ENCODE data around the gene CLCN1. TPM values are rescaled to one million over a fixed set of nuclear protein-coding genes. Genes with fewer than 3 reads are reported as not detected.

Gene CLCN1
- total and polyA plus RNA-seq, 10 of the 15 experiments (the other 5 are each of a cell fraction or from before 2014, with no cell fraction given) = 0.30 TPM; not detected in 9

Small RNA genes within 50 kb of the gene (microRNA-seq; reads per million reads assigned to microRNA genes)
- not detected for gene MIR6892

Small RNA genes within 50 kb of the gene (small RNA-seq; reads per million reads assigned to genes)
- gene MIR6892 (0.12 reads per million), gene RN7SL481P (not detected), gene RN7SL535P (not detected)

Other genes with a start within 250 kb of the CLCN1 start
Only the 7 nearest of the 11 such genes appear.
- not detected in 2 replicates for gene TAS2R40, start 94.1 kb upstream of the CLCN1 start, total RNA-seq (2014; rRNA removed)
- not detected in 2 replicates for gene TAS2R40, start 94.1 kb upstream of the CLCN1 start, total RNA-seq (2014; rRNA removed; fragmentation: Illumina TruSeq; extraction: Trizol)
- not detected in 2 replicates for gene TAS2R40, start 94.1 kb upstream of the CLCN1 start, total RNA-seq (2021)
- not detected in 2 replicates for gene TAS2R40, start 94.1 kb upstream of the CLCN1 start, polyA plus RNA-seq (2011; rRNA removed)
- not detected in 2 replicates for gene TAS2R40, start 94.1 kb upstream of the CLCN1 start, polyA plus RNA-seq (2014; fragmentation: Illumina TruSeq; extraction: Trizol)
- not detected for gene TAS2R40, start 94.1 kb upstream of the CLCN1 start, polyA plus RNA-seq (2014; fragmentation: Nextera tagmentation; extraction: Ambion mirVana)
- gene TAS2R40, start 94.1 kb upstream of the CLCN1 start, polyA plus RNA-seq (2014; rRNA removed) = not detected in 2 replicates
- gene TAS2R40, start 94.1 kb upstream of the CLCN1 start, polyA plus RNA-seq (2016; fragmentation: Nextera tagmentation; extraction: Ambion mirVana) = not detected
- 116 and 122 TPM in 2 replicates for gene GSTK1, start 52.7 kb upstream of the CLCN1 start, total RNA-seq (2014; rRNA removed)
- 76.2 and 78.8 TPM in 2 replicates for gene GSTK1, start 52.7 kb upstream of the CLCN1 start, total RNA-seq (2014; rRNA removed; fragmentation: Illumina TruSeq; extraction: Trizol)
- gene GSTK1, start 52.7 kb upstream of the CLCN1 start, total RNA-seq (2021) = 80.7 and 80.9 TPM in 2 replicates
- 80.2 and 104 TPM in 2 replicates for gene GSTK1, start 52.7 kb upstream of the CLCN1 start, polyA plus RNA-seq (2011; rRNA removed)
- gene GSTK1, start 52.7 kb upstream of the CLCN1 start, polyA plus RNA-seq (2014; fragmentation: Illumina TruSeq; extraction: Trizol) = 96.8 and 136 TPM in 2 replicates
- gene GSTK1, start 52.7 kb upstream of the CLCN1 start, polyA plus RNA-seq (2014; fragmentation: Nextera tagmentation; extraction: Ambion mirVana) = 100 to 1,000 TPM; 143 to 166 TPM
- 154 and 159 TPM in 2 replicates for gene GSTK1, start 52.7 kb upstream of the CLCN1 start, polyA plus RNA-seq (2014; rRNA removed)
- gene GSTK1, start 52.7 kb upstream of the CLCN1 start, polyA plus RNA-seq (2016; fragmentation: Nextera tagmentation; extraction: Ambion mirVana) = 100 to 1,000 TPM; 122 to 132 TPM
- not detected in 2 replicates for gene TMEM139, start 31.2 kb upstream of the CLCN1 start, total RNA-seq (2014; rRNA removed)
- 0.31 TPM in 1 of 2 replicates, not detected in the other for gene TMEM139, start 31.2 kb upstream of the CLCN1 start, total RNA-seq (2014; rRNA removed; fragmentation: Illumina TruSeq; extraction: Trizol)
- not detected in 2 replicates for gene TMEM139, start 31.2 kb upstream of the CLCN1 start, total RNA-seq (2021)
- not detected in 2 replicates for gene TMEM139, start 31.2 kb upstream of the CLCN1 start, polyA plus RNA-seq (2011; rRNA removed)
- gene TMEM139, start 31.2 kb upstream of the CLCN1 start, polyA plus RNA-seq (2014; fragmentation: Illumina TruSeq; extraction: Trizol) = not detected in 2 replicates
- gene TMEM139, start 31.2 kb upstream of the CLCN1 start, polyA plus RNA-seq (2014; fragmentation: Nextera tagmentation; extraction: Ambion mirVana) = not detected
- not detected in 2 replicates for gene TMEM139, start 31.2 kb upstream of the CLCN1 start, polyA plus RNA-seq (2014; rRNA removed)
- gene TMEM139, start 31.2 kb upstream of the CLCN1 start, polyA plus RNA-seq (2016; fragmentation: Nextera tagmentation; extraction: Ambion mirVana) = not detected
- 20.2 and 20.9 TPM in 2 replicates for gene CASP2, start 27.8 kb upstream of the CLCN1 start, total RNA-seq (2014; rRNA removed)
- 14.1 and 14.2 TPM in 2 replicates for gene CASP2, start 27.8 kb upstream of the CLCN1 start, total RNA-seq (2014; rRNA removed; fragmentation: Illumina TruSeq; extraction: Trizol)
- gene CASP2, start 27.8 kb upstream of the CLCN1 start, total RNA-seq (2021) = 56.1 and 60.4 TPM in 2 replicates
- 19.6 and 33.5 TPM in 2 replicates for gene CASP2, start 27.8 kb upstream of the CLCN1 start, polyA plus RNA-seq (2011; rRNA removed)
- gene CASP2, start 27.8 kb upstream of the CLCN1 start, polyA plus RNA-seq (2014; fragmentation: Illumina TruSeq; extraction: Trizol) = 35.9 and 36.1 TPM in 2 replicates
- gene CASP2, start 27.8 kb upstream of the CLCN1 start, polyA plus RNA-seq (2014; fragmentation: Nextera tagmentation; extraction: Ambion mirVana) = 10 to 100 TPM; 12.1 to 17.4 TPM
- 21.0 and 22.3 TPM in 2 replicates for gene CASP2, start 27.8 kb upstream of the CLCN1 start, polyA plus RNA-seq (2014; rRNA removed)
- 10 to 100 TPM; 30.1 to 34.1 TPM for gene CASP2, start 27.8 kb upstream of the CLCN1 start, polyA plus RNA-seq (2016; fragmentation: Nextera tagmentation; extraction: Ambion mirVana)
- not detected in 2 replicates for gene FAM131B, start 46.6 kb downstream of the CLCN1 start, total RNA-seq (2014; rRNA removed)
- not detected in 2 replicates for gene FAM131B, start 46.6 kb downstream of the CLCN1 start, total RNA-seq (2014; rRNA removed; fragmentation: Illumina TruSeq; extraction: Trizol)
- 0.05 and 0.13 TPM in 2 replicates for gene FAM131B, start 46.6 kb downstream of the CLCN1 start, total RNA-seq (2021)
- gene FAM131B, start 46.6 kb downstream of the CLCN1 start, polyA plus RNA-seq (2011; rRNA removed) = 0.03 TPM in 1 of 2 replicates, not detected in the other
- not detected in 2 replicates for gene FAM131B, start 46.6 kb downstream of the CLCN1 start, polyA plus RNA-seq (2014; fragmentation: Illumina TruSeq; extraction: Trizol)
- gene FAM131B, start 46.6 kb downstream of the CLCN1 start, polyA plus RNA-seq (2014; fragmentation: Nextera tagmentation; extraction: Ambion mirVana) = not detected
- gene FAM131B, start 46.6 kb downstream of the CLCN1 start, polyA plus RNA-seq (2014; rRNA removed) = not detected in 2 replicates
- not detected for gene FAM131B, start 46.6 kb downstream of the CLCN1 start, polyA plus RNA-seq (2016; fragmentation: Nextera tagmentation; extraction: Ambion mirVana)
- gene ZYX, start 65.2 kb downstream of the CLCN1 start, total RNA-seq (2014; rRNA removed) = 16.5 and 23.2 TPM in 2 replicates
- gene ZYX, start 65.2 kb downstream of the CLCN1 start, total RNA-seq (2014; rRNA removed; fragmentation: Illumina TruSeq; extraction: Trizol) = 11.8 and 16.6 TPM in 2 replicates
- gene ZYX, start 65.2 kb downstream of the CLCN1 start, total RNA-seq (2021) = 90.5 and 100 TPM in 2 replicates
- gene ZYX, start 65.2 kb downstream of the CLCN1 start, polyA plus RNA-seq (2011; rRNA removed) = 2.4 and 4.5 TPM in 2 replicates
- gene ZYX, start 65.2 kb downstream of the CLCN1 start, polyA plus RNA-seq (2014; fragmentation: Illumina TruSeq; extraction: Trizol) = 28.2 and 44.0 TPM in 2 replicates
- 1 to 10 TPM; 2.1 to 4.0 TPM for gene ZYX, start 65.2 kb downstream of the CLCN1 start, polyA plus RNA-seq (2014; fragmentation: Nextera tagmentation; extraction: Ambion mirVana)
- gene ZYX, start 65.2 kb downstream of the CLCN1 start, polyA plus RNA-seq (2014; rRNA removed) = 32.0 and 47.3 TPM in 2 replicates
- 10 to 100 TPM; 66.5 to 82.3 TPM for gene ZYX, start 65.2 kb downstream of the CLCN1 start, polyA plus RNA-seq (2016; fragmentation: Nextera tagmentation; extraction: Ambion mirVana)
- gene EPHA1, start 92.7 kb downstream of the CLCN1 start, total RNA-seq (2014; rRNA removed) = not detected in 2 replicates
- gene EPHA1, start 92.7 kb downstream of the CLCN1 start, total RNA-seq (2014; rRNA removed; fragmentation: Illumina TruSeq; extraction: Trizol) = not detected in 2 replicates
- gene EPHA1, start 92.7 kb downstream of the CLCN1 start, total RNA-seq (2021) = 0.21 and 0.29 TPM in 2 replicates
- 0.11 and 0.13 TPM in 2 replicates for gene EPHA1, start 92.7 kb downstream of the CLCN1 start, polyA plus RNA-seq (2011; rRNA removed)
- gene EPHA1, start 92.7 kb downstream of the CLCN1 start, polyA plus RNA-seq (2014; fragmentation: Illumina TruSeq; extraction: Trizol) = not detected in 2 replicates
- gene EPHA1, start 92.7 kb downstream of the CLCN1 start, polyA plus RNA-seq (2014; fragmentation: Nextera tagmentation; extraction: Ambion mirVana) = not detected
- gene EPHA1, start 92.7 kb downstream of the CLCN1 start, polyA plus RNA-seq (2014; rRNA removed) = not detected in 2 replicates
- gene EPHA1, start 92.7 kb downstream of the CLCN1 start, polyA plus RNA-seq (2016; fragmentation: Nextera tagmentation; extraction: Ambion mirVana) = under 1 TPM; 0.28 to 0.35 TPM